NCI-H1417 treated with DMSO at 0.1 percent for 48 hours (cell line): ENCODE measurements around the gene OXGR1.

ENCODE experiments used
- DNase-seq: peaks from one replicate; lab custom pipeline; 2025; lab: John Stamatoyannopoulos, UW

OXGR1 gene

DNA sequence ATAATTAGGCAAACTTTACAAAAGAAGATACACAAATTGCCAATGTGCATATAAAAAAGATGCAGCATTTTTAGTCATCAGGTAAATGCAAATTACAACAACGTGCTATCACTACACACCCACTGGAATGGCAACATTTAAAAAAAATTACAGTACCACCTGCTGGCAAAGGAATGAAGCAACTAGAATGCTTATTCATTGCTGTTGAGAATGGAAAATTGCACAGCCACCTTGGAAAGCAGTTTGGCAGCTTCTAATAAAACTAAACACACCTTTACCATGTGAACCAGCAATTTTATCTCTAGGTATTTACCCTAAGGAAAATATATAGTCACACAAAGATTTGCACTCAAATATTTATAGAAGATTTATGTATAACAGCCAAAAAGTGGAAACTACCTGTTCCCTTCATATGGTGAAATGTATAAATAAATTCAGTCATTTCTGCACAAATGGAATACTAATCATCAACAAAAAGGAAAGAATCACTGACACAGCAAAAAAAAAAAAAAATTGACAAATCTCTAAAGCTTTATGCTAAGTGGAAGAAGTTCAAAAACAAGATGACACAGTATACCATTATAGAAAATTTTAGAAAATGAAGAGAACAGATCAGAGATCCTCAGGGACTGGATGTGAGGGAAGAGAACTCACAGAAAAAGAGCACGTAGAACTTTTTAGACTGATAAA lies 30.3 kb downstream of the OXGR1 start:
- DNase-seq, result no peak

- no peak for DNase-seq
These were observed 33.9 kb downstream of the OXGR1 start for GRCh38 chr13:96960379-96960778.

- peak; percentile 9 for DNase-seq
These were observed 35.9 kb downstream of the OXGR1 start for GRCh38 chr13:96958286-96958891.

DNA sequence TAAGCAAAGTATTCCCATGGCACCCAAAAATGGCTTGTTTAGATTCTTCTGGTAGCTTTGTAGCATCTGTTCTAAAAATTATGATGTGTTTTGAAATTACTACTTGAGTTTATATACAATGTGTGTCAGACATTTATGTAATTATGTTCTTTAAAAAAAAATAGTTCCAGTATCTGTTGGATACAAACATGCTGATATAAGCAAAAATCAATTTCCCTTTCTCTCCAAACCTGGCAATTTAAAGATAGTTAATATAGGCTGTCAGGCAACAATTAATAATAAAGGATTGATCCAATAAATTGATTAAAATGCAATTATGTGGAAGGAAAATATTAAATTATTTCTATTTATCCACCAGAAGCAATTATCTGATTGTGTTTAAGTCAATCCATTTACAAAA lies 41.7 kb downstream of the OXGR1 start:
- no peak for DNase-seq

- no peak for DNase-seq
These were observed 46.1 kb downstream of the OXGR1 start for GRCh38 chr13:96948127-96948526.

DNA sequence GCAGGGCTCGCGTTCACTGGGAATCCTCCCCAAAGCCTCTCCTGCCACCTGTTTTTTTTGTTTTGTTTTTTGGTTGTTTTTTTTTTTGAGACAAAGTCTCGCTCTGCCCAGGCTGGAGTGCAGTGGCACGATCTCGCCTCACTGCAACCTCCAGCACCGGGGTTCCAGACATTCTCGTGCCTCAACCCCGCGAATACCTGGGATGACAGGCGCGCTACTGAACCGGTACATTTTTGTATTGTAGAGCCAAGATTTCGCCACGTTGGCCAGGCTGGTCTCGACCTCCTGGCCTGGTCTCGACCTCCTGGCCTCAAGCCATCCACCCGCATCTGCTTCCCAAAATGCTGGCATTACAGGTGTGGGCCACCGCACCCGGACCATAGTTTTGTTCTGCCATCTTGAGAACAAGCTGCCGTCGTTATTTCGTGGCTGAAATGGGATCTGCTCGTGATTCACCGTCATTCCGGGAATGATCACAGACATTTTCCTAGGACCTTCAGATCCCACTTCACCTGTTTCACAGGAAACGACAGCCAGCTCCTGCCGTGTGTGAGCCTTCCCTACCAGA lies 46.8 kb downstream of the OXGR1 start:
- no peak for DNase-seq

- DNase-seq, result no peak
These were observed 47.5 kb downstream of the OXGR1 start for GRCh38 chr13:96946709-96947311.

DNA sequence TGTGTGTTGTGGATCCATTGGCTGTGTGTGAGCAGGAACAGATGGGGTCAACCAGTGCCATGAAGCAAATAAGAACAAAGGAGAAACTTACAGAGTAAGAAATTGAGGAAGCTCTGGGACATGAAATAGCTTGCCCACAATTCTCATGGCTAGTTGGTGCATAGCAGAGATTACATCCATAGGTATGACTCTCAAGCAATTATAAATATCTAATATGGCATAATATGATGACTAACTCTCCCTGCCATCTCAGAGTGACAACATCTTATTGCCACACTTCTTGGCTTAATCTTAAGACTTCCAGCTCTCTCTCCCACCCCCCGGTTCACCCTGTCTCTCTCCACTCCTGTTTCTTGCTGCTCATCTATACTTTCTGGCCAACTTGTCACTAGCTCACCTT lies 53.3 kb downstream of the OXGR1 start:
- DNase-seq, result no peak

DNA sequence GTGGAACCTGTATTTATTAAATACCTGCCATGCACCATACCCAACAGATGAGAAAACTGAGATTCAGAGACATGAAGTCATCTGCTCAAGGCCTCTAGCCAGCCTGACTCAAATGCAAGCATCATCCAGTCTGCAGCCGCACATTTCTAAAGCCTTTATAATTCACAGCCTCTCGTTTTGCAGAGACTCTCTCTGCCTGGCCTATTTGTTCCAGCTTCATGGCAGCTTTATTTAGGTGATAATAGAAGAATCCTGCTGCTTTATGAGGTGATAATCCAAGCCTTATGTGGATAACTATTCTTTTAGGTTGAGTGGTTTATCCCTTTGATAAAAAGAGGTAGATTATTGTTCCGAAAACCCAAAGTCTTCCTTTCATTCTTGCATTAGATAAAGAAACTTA lies 58.4 kb downstream of the OXGR1 start:
- no peak for DNase-seq
